ENCODE results near the gene SART1.

- TF ChIP-seq, protein P1, sequence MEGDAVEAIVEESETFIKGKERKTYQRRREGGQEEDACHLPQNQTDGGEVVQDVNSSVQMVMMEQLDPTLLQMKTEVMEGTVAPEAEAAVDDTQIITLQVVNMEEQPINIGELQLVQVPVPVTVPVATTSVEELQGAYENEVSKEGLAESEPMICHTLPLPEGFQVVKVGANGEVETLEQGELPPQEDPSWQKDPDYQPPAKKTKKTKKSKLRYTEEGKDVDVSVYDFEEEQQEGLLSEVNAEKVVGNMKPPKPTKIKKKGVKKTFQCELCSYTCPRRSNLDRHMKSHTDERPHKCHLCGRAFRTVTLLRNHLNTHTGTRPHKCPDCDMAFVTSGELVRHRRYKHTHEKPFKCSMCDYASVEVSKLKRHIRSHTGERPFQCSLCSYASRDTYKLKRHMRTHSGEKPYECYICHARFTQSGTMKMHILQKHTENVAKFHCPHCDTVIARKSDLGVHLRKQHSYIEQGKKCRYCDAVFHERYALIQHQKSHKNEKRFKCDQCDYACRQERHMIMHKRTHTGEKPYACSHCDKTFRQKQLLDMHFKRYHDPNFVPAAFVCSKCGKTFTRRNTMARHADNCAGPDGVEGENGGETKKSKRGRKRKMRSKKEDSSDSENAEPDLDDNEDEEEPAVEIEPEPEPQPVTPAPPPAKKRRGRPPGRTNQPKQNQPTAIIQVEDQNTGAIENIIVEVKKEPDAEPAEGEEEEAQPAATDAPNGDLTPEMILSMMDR (IDR thresholded peaks at IDR 0.05; ENCODE audit: insufficient read depth, low read length, poor library complexity, severe bottlenecking), result no peak
- no peak for TF ChIP-seq EZH2phosphoT487 (conservative IDR thresholded peaks at IDR 0.05; ENCODE audit: low read length)
These were observed 5.9 kb downstream of the SART1 start for GRCh38 chr11:65967329-65967934.
